Stomach (tissue), 9 donors: ENCODE measurements around the gene CHPF. TPM values are rescaled to one million over a fixed set of nuclear protein-coding genes. Genes with fewer than 3 reads are reported as not detected.

Experiments used
- DNase-seq, 2 donors: peaks; one replicate each; pipeline versions ENCODE4 v3.0.0 to v3.0.0-alpha.2; 2013 to 2019
- H3K27ac ChIP-seq, 5 donors: fragments of 200-600 bp in 4 of 5; sonication (generic) in 4 of 5; one replicate each; pipeline ENCODE4 v1.5.1; 2013 to 2019; ENCODE audit warnings: mild to moderate bottlenecking in 1 of 5, moderate library complexity in 1 of 5
- H3K27me3 ChIP-seq, 3 donors: fragments of 200-600 bp; sonication (generic); one replicate each; pipeline ENCODE4 v1.5.1; 2017 to 2019; ENCODE audit warnings: mixed run types in 1 of 3
- H3K36me3 ChIP-seq, 4 donors: fragments of 200-600 bp; sonication (generic); 1 replicate in 3 of 4; 2 replicates in 1 of 4; pipeline ENCODE4 v1.5.1; 2016 to 2019
- H3K4me1 ChIP-seq, 4 donors: fragments of 200-600 bp; sonication (generic); one replicate each; pipeline ENCODE4 v1.5.1; 2016 to 2019
- H3K4me3 ChIP-seq, 4 donors: fragments of 200-600 bp; sonication (generic) in 3 of 4; one replicate each; pipeline ENCODE4 v1.5.1; 2016 to 2019; ENCODE audit warnings: mild to moderate bottlenecking in 1 of 4
- H3K9me3 ChIP-seq, 4 donors: fragments of 200-600 bp; sonication (generic); one replicate each; pipeline ENCODE4 v1.5.1; 2016 to 2019
- CTCF ChIP-seq, 7 experiments: fragments of 450-650 bp in 4 of 7; fragments of 200-600 bp in 3 of 7; sonication (generic) in 3 of 7; IDR thresholded peaks; one replicate each; pipeline ENCODE4 v1.5.1; 2016 to 2019; ENCODE audit warnings: antibody characterized with exemption in 7 of 7, control low read depth in 2 of 7, mild to moderate bottlenecking in 1 of 7
- EP300 ChIP-seq: sonication (generic); formaldehyde crosslinking; IDR thresholded peaks from one replicate; pipeline ENCODE4 v1.6.1; 2017; ENCODE audit warnings: antibody characterized with exemption
- POLR2A ChIP-seq, 4 donors: fragments of 450-650 bp; IDR thresholded peaks; one replicate each; pipeline ENCODE4 v1.6.1; 2016; ENCODE audit warnings: antibody characterized with exemption in 4 of 4, control low read depth in 2 of 4, mild to moderate bottlenecking in 1 of 4, moderate library complexity in 1 of 4
- POLR2AphosphoS5 ChIP-seq, 3 donors: sonication (generic); formaldehyde crosslinking; IDR thresholded peaks; one replicate each; pipeline ENCODE4 v1.6.1; 2016; ENCODE audit warnings: antibody characterized with exemption in 3 of 3
- WGBS, 5 donors: extraction: QIAGEN DNeasy Blood & Tissue Kit in 3 of 5; methylation state at CpG; one replicate each; pipeline versions ENCODE4 v1.1.5 to v1.1.7; 2013 to 2018; 5-methylcytosine and 5-hydroxymethylcytosine counted together
- intact Hi-C: fragments of 100-400 bp; cut with DNase I; formaldehyde crosslinking; loops from one replicate; pipeline ENCODE4 v1.15.1; 2023; ENCODE audit warnings: low total_unique reads
- polyA plus RNA-seq, 3 donors: library from polyadenylated mRNA; stranded (reverse); fragments of 200-250 nt; gene quantifications; one replicate each; pipeline ENCODE4 v1.2.3, GENCODE V29; 2013
- small RNA-seq, 4 donors: library from RNA; depleted of rRNA; stranded (forward); fragments of <200 nt; gene quantifications; one replicate each; pipeline ENCODE3, GENCODE V24; 2016
- total RNA-seq, 5 donors: library from RNA; depleted of rRNA; stranded (reverse); fragments of >200 nt; gene quantifications; one replicate each; pipeline versions ENCODE4 v1.1.0 to v1.2.3, GENCODE V29; 2014 to 2016
- donor health status: healthy with polysubstance abuse.
- donor health status: Bipolar disorder and iron deficiency.
- donor health status: healthy.

The CHPF gene
- total and polyA plus RNA-seq, 8 donors = 10.8 to 119 (median 45.7) TPM

DNA sequence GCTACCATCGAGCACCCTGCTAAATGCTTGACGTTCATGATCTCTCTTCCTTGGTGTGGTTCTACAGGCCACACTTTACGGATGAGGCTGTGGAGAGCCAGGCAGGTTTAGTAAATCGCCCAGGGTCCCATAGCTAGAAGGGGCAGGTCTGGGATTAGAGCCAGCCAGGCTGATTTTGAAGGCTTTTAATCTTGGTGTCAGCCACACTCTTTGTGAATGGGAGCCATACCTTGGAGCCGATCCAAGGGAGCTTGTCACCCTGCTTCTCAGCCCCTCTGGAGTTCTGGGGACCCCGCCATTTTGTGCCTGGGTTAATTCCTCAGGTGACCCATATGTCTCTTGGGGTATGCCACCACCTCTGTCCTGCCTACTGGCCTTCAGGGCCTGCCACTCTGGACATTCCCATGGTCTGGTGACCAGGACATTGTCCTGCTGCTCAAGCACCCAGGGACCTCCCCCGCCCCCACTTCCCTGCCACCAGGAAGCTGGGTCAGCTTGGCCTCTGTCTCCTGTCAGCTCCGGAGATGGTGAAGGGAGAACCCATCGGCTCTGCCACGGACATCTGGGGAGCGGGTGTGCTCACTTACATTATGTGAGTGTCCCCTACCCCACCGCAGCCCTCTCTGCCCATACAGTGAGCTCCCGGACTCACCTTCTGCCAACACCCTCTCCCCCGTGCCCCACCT is 52.2 kb downstream of the CHPF start:
- H3K4me3 ChIP-seq = no peak overlapping the region
- peaks cover 0 to 19% (median 8%) of the 10 kb centered on the region in 4 donors for H3K4me1 ChIP-seq
- no peak for DNase-seq
- intact Hi-C loops = loop anchor here (5.0 kb wide), 1 partner anchor 41 kb away; no protein-coding TSS in a partner anchor
- 62 to 77% (median 74%) methylated on average over 13 to 14 of the region's 14 CpGs for WGBS, 5 donors
- peaks cover 0 to 39% (median 14%) of the 10 kb centered on the region in 4 donors for H3K36me3 ChIP-seq
- H3K27ac ChIP-seq = peak overlapping the region in 1 of 5 donors; percentile 3
- TF ChIP-seq CTCF (IDR thresholded peaks at IDR 0.05) (no peak), EP300 (no peak), POLR2A (IDR thresholded peaks at IDR 0.05) (no peak), POLR2AphosphoS5 (IDR thresholded peaks at IDR 0.05) (no peak)
- H3K27me3 ChIP-seq = peaks cover 0 to 78% (median 27%) of the 10 kb centered on the region in 3 donors
- H3K9me3 ChIP-seq = no peaks in the 10 kb centered on the region

DNA sequence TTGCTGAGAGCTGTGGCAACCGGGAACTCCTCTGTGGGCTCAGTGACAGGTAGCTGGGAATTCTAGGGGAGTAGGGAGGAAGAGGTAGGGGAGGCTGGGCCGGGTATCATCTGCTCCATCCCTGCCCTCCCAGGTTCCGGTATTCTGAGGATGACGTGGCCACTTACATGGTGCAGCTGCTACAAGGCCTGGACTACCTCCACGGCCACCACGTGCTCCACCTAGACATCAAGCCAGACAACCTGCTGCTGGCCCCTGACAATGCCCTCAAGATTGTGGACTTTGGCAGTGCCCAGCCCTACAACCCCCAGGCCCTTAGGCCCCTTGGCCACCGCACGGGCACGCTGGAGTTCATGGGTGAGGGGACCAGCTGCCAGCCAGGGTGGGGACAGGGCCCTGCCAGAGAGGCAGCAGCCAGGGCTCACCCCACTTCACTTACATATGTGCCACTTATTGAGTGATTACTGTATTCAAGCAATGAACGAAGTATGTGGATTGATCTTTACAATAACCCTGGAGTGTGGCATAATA is 52.9 kb downstream of the CHPF start:
- Histone ChIP-seq H3K27me3 (peaks cover 0 to 78% (median 25%) of the 10 kb centered on the region in 3 donors), H3K4me1 (peaks cover 0 to 12% (median 4%) of the 10 kb centered on the region in 4 donors), H3K36me3 (peaks cover 0 to 39% (median 14%) of the 10 kb centered on the region in 4 donors), H3K4me3 (no peak overlapping the region), H3K27ac (no peak overlapping the region), H3K9me3 (no peaks in the 10 kb centered on the region)
- 66 to 80% (median 79%) methylated on average over 7 to 10 of the region's 10 CpGs for WGBS, 5 donors
- intact Hi-C loops = loop anchor here (5.0 kb wide), 1 partner anchor 42 kb away; no protein-coding TSS in a partner anchor
- no peak for TF ChIP-seq CTCF (IDR thresholded peaks at IDR 0.05)
- no peak for TF ChIP-seq POLR2A (IDR thresholded peaks at IDR 0.05)
- no peak for TF ChIP-seq EP300
- TF ChIP-seq POLR2AphosphoS5 (IDR thresholded peaks at IDR 0.05) = no peak
- DNase-seq = no peak

- Histone ChIP-seq H3K36me3 (peaks cover 0 to 39% (median 14%) of the 10 kb centered on the region in 4 donors), H3K4me1 (peaks cover 0 to 7% (median 2%) of the 10 kb centered on the region in 4 donors), H3K27me3 (peaks cover 0 to 78% (median 28%) of the 10 kb centered on the region in 3 donors), H3K4me3 (no peak overlapping the region), H3K27ac (peak overlapping the region in 1 of 5 donors; percentile 31), H3K9me3 (no peaks in the 10 kb centered on the region)
- TF ChIP-seq CTCF (IDR thresholded peaks at IDR 0.05) (no peak), POLR2A (IDR thresholded peaks at IDR 0.05) (no peak), EP300 (no peak), POLR2AphosphoS5 (IDR thresholded peaks at IDR 0.05) (no peak)
- DNase-seq = no peak
- WGBS, 5 donors = 85 to 90% (median 87%) methylated on average over 23 of the region's 23 CpGs
- intact Hi-C loops = loop anchor here (5.0 kb wide), 1 partner anchor 42 kb away; no protein-coding TSS in a partner anchor
Measured at GRCh38 chr2:219490186-219490585, 53.4 kb downstream of the CHPF start.

GRCh38 chr2:219489315-219489714 is 54.3 kb downstream of the CHPF start:
- Histone ChIP-seq H3K27ac (peak overlapping the region in 1 of 5 donors; percentile 31), H3K9me3 (no peaks in the 10 kb centered on the region), H3K27me3 (peaks cover 4 to 78% (median 37%) of the 10 kb centered on the region in 3 donors), H3K36me3 (peaks cover 0 to 39% (median 14%) of the 10 kb centered on the region in 4 donors), H3K4me3 (no peak overlapping the region), H3K4me1 (peaks cover 7 to 8% (median 8%) of the 10 kb centered on the region in 4 donors)
- no peak for DNase-seq
- WGBS, 5 donors = 75 to 93% (median 77%) methylated on average over 9 of the region's 9 CpGs
- TF ChIP-seq POLR2AphosphoS5 (IDR thresholded peaks at IDR 0.05) (no peak), POLR2A (IDR thresholded peaks at IDR 0.05) (no peak), EP300 (no peak), CTCF (IDR thresholded peaks at IDR 0.05) (no peak)
- intact Hi-C loops = no loop called here

Small RNAs within 50 kb of the gene (small RNA-seq; reads per million reads assigned to genes)
- gene MIR3132 = 0 reads per million in 4 donors
- gene RN7SKP213 = 0 reads per million in 4 donors

Other genes with a start within 250 kb of the CHPF start
- 10 to 100 TPM in 1 of 5 donors, 1 to 10 TPM in 3, not detected in 1; 2.8 to 11.3 (median 7.4) TPM for gene PTPRN, start 234.4 kb downstream of the CHPF start, total RNA-seq
- 1 to 10 TPM; 1.1 to 3.6 (median 1.5) TPM for gene PTPRN, start 234.4 kb downstream of the CHPF start, polyA plus RNA-seq
- gene RESP18, start 211.1 kb downstream of the CHPF start, total RNA-seq = not detected
- not detected for gene RESP18, start 211.1 kb downstream of the CHPF start, polyA plus RNA-seq
- 100 to 1,000 TPM in 1 of 5 donors, 10 to 100 TPM in 4; 32.7 to 147 (median 46.4) TPM for gene DNPEP, start 155.9 kb downstream of the CHPF start, total RNA-seq
- 100 to 1,000 TPM in 2 of 3 donors, 10 to 100 TPM in 1; 69.2 to 114 (median 105) TPM for gene DNPEP, start 155.9 kb downstream of the CHPF start, polyA plus RNA-seq
- gene DES, start 125.4 kb downstream of the CHPF start, total RNA-seq = 1,000 to 10,000 TPM; 1,078 to 5,539 (median 2,913) TPM
- gene DES, start 125.4 kb downstream of the CHPF start, polyA plus RNA-seq = 100 to 1,000 TPM; 122 to 803 (median 204) TPM
- gene SPEG, start 109.0 kb downstream of the CHPF start, total RNA-seq = 100 to 1,000 TPM in 1 of 5 donors, 10 to 100 TPM in 3, 1 to 10 TPM in 1; 7.4 to 106 (median 30.4) TPM
- gene SPEG, start 109.0 kb downstream of the CHPF start, polyA plus RNA-seq = 10 to 100 TPM in 1 of 3 donors, 1 to 10 TPM in 2; 9.8 to 65.1 (median 9.9) TPM
- gene GMPPA, start 44.9 kb downstream of the CHPF start, total RNA-seq = 100 to 1,000 TPM in 1 of 5 donors, 10 to 100 TPM in 4; 16.5 to 185 (median 24.2) TPM
- gene GMPPA, start 44.9 kb downstream of the CHPF start, polyA plus RNA-seq = 10 to 100 TPM; 29.9 to 84.8 (median 58.2) TPM
- 10 to 100 TPM in 1 of 5 donors, 1 to 10 TPM in 1, not detected in 3; 2.0 to 11.0 TPM for gene ASIC4, start 29.3 kb downstream of the CHPF start, total RNA-seq
- gene ASIC4, start 29.3 kb downstream of the CHPF start, polyA plus RNA-seq = not detected
- 1 to 10 TPM in 2 of 5 donors, under 1 TPM in 1, not detected in 2; 0.92 to 7.5 (median 2.7) TPM for gene TMEM198, start 219 bp upstream of the CHPF start, total RNA-seq
- gene TMEM198, start 219 bp upstream of the CHPF start, polyA plus RNA-seq = 1 to 10 TPM; 1.4 to 4.7 (median 2.1) TPM
- 10 to 100 TPM; 19.8 to 55.4 (median 47.1) TPM for gene OBSL1, start 27.7 kb upstream of the CHPF start, total RNA-seq
- 10 to 100 TPM; 30.3 to 62.1 (median 31.9) TPM for gene OBSL1, start 27.7 kb upstream of the CHPF start, polyA plus RNA-seq
- 1 to 10 TPM in 1 of 5 donors, not detected in 4; 1.8 TPM for gene INHA, start 28.5 kb upstream of the CHPF start, total RNA-seq
- under 1 TPM in 1 of 3 donors, not detected in 2; 0.63 TPM for gene INHA, start 28.5 kb upstream of the CHPF start, polyA plus RNA-seq
- 10 to 100 TPM; 10.7 to 89.5 (median 17.1) TPM for gene STK11IP, start 54.0 kb upstream of the CHPF start, total RNA-seq
- 10 to 100 TPM in 1 of 3 donors, 1 to 10 TPM in 2; 6.8 to 23.8 (median 6.9) TPM for gene STK11IP, start 54.0 kb upstream of the CHPF start, polyA plus RNA-seq
- 10 to 100 TPM in 1 of 5 donors, 1 to 10 TPM in 2, under 1 TPM in 1, not detected in 1; 0.58 to 22.8 (median 1.9) TPM for gene SLC4A3, start 83.8 kb upstream of the CHPF start, total RNA-seq
- gene SLC4A3, start 83.8 kb upstream of the CHPF start, polyA plus RNA-seq = 1 to 10 TPM; 1.2 to 2.5 (median 1.6) TPM